OCI-LY7 (cell line): ENCODE results near the gene ACKR4.

ENCODE experiments used
- EZH2phosphoT487 ChIP-seq: fragments of 200-600 bp; sonication (generic); IDR thresholded peaks from 2 replicates; pipeline ENCODE4 v1.6.1; 2018; ENCODE audit warnings: low read depth, borderline replicate concordance, mild to moderate bottlenecking, mixed run types, antibody characterized with exemption, low read length, moderate library complexity, mixed read lengths
- TF ChIP-seq, protein P1 (sequence below): fragments of 200-600 bp; sonication (generic); conservative IDR thresholded peaks from 2 replicates; pipeline ENCODE4 v1.5.1; 2014; ENCODE audit warnings: mild to moderate bottlenecking, antibody characterized with exemption, low read length, moderate library complexity, mixed read lengths

GRCh38 chr3:132615881-132616280 is 18.8 kb downstream of the ACKR4 start:
- TF ChIP-seq, protein P1, sequence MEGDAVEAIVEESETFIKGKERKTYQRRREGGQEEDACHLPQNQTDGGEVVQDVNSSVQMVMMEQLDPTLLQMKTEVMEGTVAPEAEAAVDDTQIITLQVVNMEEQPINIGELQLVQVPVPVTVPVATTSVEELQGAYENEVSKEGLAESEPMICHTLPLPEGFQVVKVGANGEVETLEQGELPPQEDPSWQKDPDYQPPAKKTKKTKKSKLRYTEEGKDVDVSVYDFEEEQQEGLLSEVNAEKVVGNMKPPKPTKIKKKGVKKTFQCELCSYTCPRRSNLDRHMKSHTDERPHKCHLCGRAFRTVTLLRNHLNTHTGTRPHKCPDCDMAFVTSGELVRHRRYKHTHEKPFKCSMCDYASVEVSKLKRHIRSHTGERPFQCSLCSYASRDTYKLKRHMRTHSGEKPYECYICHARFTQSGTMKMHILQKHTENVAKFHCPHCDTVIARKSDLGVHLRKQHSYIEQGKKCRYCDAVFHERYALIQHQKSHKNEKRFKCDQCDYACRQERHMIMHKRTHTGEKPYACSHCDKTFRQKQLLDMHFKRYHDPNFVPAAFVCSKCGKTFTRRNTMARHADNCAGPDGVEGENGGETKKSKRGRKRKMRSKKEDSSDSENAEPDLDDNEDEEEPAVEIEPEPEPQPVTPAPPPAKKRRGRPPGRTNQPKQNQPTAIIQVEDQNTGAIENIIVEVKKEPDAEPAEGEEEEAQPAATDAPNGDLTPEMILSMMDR = no peak
- TF ChIP-seq EZH2phosphoT487 = no peak
